Mesendoderm (in vitro differentiated cells): Measurements from ENCODE around the gene WDFY1.

Experiments
- DNase-seq: peaks from one replicate; pipeline ENCODE4 v3.0.0; 2013
- H2AK5ac ChIP-seq: 2 replicates; pipeline ENCODE4 v1.6.1; 2013; ENCODE audit warnings: low read length, inconsistent platforms
- H2BK120ac ChIP-seq: 2 replicates; pipeline ENCODE4 v1.6.1; 2013; ENCODE audit warnings: low read depth, mild to moderate bottlenecking, low read length, moderate library complexity, mixed read lengths
- H2BK15ac ChIP-seq: replicated peaks from 2 replicates; pipeline ENCODE4 v1.6.1; 2013; ENCODE audit warnings: low read depth, mild to moderate bottlenecking, moderate library complexity
- H2BK5ac ChIP-seq: 2 replicates; pipeline ENCODE4 v1.6.1; 2013; ENCODE audit warnings: low read length, inconsistent platforms
- H3K18ac ChIP-seq: 2 replicates; pipeline ENCODE4 v1.6.1; 2013; ENCODE audit warnings: mild to moderate bottlenecking, low read length, mixed read lengths
- H3K23ac ChIP-seq: one replicate; pipeline ENCODE4 v1.6.1; 2013; ENCODE audit warnings: low read length
- H3K27ac ChIP-seq: 2 replicates; pipeline ENCODE4 v1.5.1; 2013; ENCODE audit warnings: low read depth, mild to moderate bottlenecking, inconsistent platforms, low read length, moderate library complexity
- H3K27me3 ChIP-seq: 2 replicates; pipeline ENCODE4 v1.6.1; 2013; ENCODE audit warnings: low read length, control low read depth, mild to moderate bottlenecking, inconsistent platforms; ENCODE audit not compliant: insufficient read depth, poor library complexity
- H3K36me3 ChIP-seq: 2 replicates; pipeline ENCODE4 v1.6.1; 2013; ENCODE audit warnings: low read length, inconsistent platforms; ENCODE audit not compliant: control insufficient read depth, insufficient read depth
- H3K4ac ChIP-seq: one replicate; pipeline ENCODE4 v1.6.1; 2013; ENCODE audit warnings: low read depth, mild to moderate bottlenecking, low read length, moderate library complexity
- H3K4me1 ChIP-seq: 2 replicates; pipeline ENCODE4 v1.6.1; 2013; ENCODE audit warnings: low read depth, low read length, inconsistent platforms; ENCODE audit not compliant: control insufficient read depth
- H3K4me2 ChIP-seq: 2 replicates; pipeline ENCODE4 v1.6.1; 2013; ENCODE audit warnings: low read length
- H3K4me3 ChIP-seq: 2 replicates; pipeline ENCODE4 v1.5.1; 2013; ENCODE audit warnings: mild to moderate bottlenecking, low read length
- H3K56ac ChIP-seq: one replicate; pipeline ENCODE4 v1.6.1; 2013; ENCODE audit warnings: low read length
- H3K79me1 ChIP-seq: 2 replicates; pipeline ENCODE4 v1.6.1; 2013; ENCODE audit warnings: low read length, inconsistent platforms
- H3K79me2 ChIP-seq: 2 replicates; pipeline ENCODE4 v1.6.1; 2013; ENCODE audit warnings: mild to moderate bottlenecking, low read length; ENCODE audit not compliant: control insufficient read depth, insufficient read depth
- H3K9ac ChIP-seq: 2 replicates; pipeline ENCODE4 v1.6.1; 2013; ENCODE audit warnings: low read length, inconsistent platforms
- H4K5ac ChIP-seq: one replicate; pipeline ENCODE4 v1.6.1; 2013; ENCODE audit warnings: low read length
- H4K8ac ChIP-seq: one replicate; pipeline ENCODE4 v1.6.1; 2013; ENCODE audit warnings: low read depth, mild to moderate bottlenecking, control low read depth, low read length, moderate library complexity
- WGBS: extraction: QIAGEN DNeasy Blood & Tissue Kit; methylation state at CpG from one replicate; pipeline ENCODE4 v1.1.7; 2013; ENCODE audit warnings: low lambda C conversion rate, missing lambda C conversion rate; ENCODE audit not compliant: insufficient coverage; ENCODE audit errors: extremely low coverage; 5-methylcytosine and 5-hydroxymethylcytosine counted together

WDFY1 gene

DNA sequence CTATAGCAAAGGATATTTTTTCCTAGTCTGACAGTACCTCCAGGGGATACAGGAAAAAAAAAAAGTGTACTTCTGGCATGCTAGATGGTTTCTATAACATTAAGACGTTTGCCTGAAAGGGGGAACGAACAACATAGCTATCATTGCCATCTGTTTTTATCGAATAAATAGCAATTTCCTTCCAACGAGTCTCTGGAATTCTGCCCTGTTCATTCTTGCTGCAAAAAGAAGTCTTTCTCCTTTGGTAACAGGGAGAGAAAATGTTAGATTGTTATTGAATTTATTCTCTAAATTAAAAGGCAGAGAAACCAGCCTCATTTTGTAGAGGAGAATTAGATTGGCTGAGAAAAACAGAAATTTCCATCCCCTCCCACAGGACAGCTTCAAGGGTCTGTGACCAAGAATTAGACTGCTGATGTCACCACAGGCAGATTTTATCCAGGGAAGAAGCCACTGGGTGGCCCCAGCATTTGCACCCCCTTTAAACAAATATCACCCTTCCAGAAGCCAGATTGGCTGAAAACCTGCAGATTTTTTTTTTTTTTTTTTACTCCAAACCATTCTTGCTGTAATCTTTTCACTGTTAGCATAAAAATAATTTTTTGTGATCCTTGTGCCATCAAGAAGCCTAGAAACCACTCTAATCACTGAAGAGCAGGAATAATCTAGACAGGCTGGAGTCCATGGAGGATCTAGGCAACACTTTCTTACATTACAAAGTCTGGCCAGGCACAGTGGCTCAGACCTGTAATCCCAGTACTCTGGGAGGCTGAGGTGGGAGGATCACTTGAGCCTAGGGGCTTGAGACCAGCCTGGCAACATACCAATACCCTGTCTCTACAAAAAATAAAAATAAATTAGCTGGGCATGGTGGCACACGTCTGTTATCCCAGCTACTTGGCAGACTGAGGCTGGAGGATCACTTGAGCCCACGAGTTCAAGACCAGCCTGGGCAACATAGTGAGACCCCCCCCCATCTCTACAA is 12.0 kb downstream of the WDFY1 start:
- Histone ChIP-seq H3K9ac (no peak overlapping the region), H4K8ac (no peak overlapping the region), H3K79me1 (peaks cover 13% of the 10 kb centered on the region), H3K4ac (no peak overlapping the region), H3K79me2 (peaks cover 37% of the 10 kb centered on the region), H3K36me3 (no peaks in the 10 kb centered on the region), H2BK120ac (no peak overlapping the region), H3K56ac (no peak overlapping the region), H3K23ac (no peak overlapping the region), H3K4me3 (no peak overlapping the region), H2BK5ac (no peak overlapping the region), H3K27me3 (no peaks in the 10 kb centered on the region), H2BK15ac (no peak overlapping the region), H3K4me2 (no peak overlapping the region), H3K18ac (no peak overlapping the region), H3K27ac (no peak overlapping the region), H3K4me1 (peaks cover 6% of the 10 kb centered on the region), H4K5ac (no peak overlapping the region), H2AK5ac (no peak overlapping the region)
- WGBS = no CpG with 5 or more reads among the region's 6 CpGs
- no peak for DNase-seq

DNA sequence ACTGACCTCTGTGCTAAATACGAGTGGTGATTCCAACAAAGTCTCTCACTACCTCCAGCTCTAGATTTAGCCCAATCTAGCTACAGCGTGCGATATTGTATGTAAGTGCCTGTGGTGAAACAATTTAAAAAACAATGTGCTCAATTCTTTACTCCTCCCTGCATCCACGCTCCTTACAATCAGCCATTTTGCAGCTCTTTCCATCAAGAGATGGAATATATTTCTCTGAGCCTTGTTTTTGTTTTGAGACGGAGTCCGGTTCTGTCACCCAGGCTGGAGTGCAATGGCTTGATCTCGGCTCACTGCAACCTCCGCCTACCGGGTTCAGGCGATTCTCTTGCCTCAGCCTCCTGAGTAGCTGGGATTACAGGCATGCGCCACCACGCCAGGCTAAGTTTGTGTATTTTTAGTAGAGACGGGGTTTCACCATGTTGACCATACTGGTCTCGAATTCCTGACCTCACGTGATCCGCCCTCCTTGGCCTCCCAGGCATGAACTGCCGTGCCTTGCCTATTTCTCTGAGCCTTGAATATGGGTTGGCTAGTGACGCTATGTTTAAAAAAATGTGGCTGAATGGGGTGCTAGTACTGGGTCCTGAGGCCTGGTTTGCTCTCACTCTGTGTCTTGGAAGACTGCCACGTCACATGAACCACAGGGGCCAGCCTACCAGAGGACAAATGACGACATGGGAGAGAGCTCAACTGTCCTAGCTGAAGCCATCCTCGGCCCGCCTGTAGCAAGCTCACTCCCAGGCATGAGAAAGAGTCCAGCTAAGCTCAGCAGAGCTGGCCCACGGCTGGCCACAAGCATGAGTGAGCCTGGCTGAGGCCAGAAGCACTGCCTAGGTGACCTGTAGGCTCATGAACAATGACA is 14.8 kb downstream of the WDFY1 start:
- Histone ChIP-seq H3K27ac (no peak overlapping the region), H3K36me3 (no peaks in the 10 kb centered on the region), H2BK120ac (no peak overlapping the region), H2BK15ac (no peak overlapping the region), H4K5ac (no peak overlapping the region), H3K4me1 (no peaks in the 10 kb centered on the region), H3K4me2 (no peak overlapping the region), H3K9ac (no peak overlapping the region), H4K8ac (no peak overlapping the region), H3K18ac (no peak overlapping the region), H2BK5ac (no peak overlapping the region), H3K4ac (no peak overlapping the region), H3K23ac (no peak overlapping the region), H3K4me3 (no peak overlapping the region), H3K56ac (no peak overlapping the region), H2AK5ac (no peak overlapping the region), H3K79me2 (peaks cover 19% of the 10 kb centered on the region), H3K79me1 (peaks cover 10% of the 10 kb centered on the region), H3K27me3 (no peaks in the 10 kb centered on the region)
- no CpG with 5 or more reads among the region's 23 CpGs for WGBS
- DNase-seq = no peak

DNA sequence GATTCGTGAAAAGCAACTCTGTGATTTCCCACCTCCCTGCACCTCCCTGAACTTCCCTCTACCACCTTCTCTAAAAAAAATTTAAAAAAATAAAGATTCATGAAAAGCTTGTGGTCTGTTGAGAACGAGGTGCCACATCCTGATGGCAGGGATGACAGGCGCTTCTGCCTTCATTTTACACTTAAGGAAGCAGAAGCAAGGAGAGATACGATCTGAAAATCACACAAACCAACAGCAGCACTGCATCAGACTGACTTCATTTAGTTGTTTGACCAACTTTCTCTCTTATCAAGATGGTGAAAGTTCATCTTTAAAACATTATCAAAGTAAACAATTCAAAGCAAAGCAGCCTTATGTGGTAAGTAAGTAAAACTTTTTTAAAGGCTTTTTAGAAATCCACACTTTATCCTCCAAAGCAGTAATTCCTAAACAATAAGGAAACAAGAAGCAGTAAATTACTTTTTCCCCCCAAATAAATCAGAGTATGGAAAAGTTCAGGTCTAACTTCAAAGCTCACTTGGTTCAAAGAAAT is 15.5 kb downstream of the WDFY1 start:
- Histone ChIP-seq H3K4me1 (no peaks in the 10 kb centered on the region), H3K18ac (no peak overlapping the region), H4K5ac (no peak overlapping the region), H2BK15ac (no peak overlapping the region), H3K9ac (no peak overlapping the region), H3K23ac (no peak overlapping the region), H3K56ac (no peak overlapping the region), H3K79me1 (peaks cover 10% of the 10 kb centered on the region), H3K4me2 (no peak overlapping the region), H3K27me3 (no peaks in the 10 kb centered on the region), H3K79me2 (peaks cover 14% of the 10 kb centered on the region), H2BK5ac (no peak overlapping the region), H2BK120ac (no peak overlapping the region), H3K4ac (no peak overlapping the region), H3K4me3 (no peak overlapping the region), H4K8ac (no peak overlapping the region), H3K36me3 (no peaks in the 10 kb centered on the region), H2AK5ac (no peak overlapping the region), H3K27ac (no peak overlapping the region)
- WGBS = no CpG with 5 or more reads among the region's 4 CpGs
- no peak for DNase-seq

DNA sequence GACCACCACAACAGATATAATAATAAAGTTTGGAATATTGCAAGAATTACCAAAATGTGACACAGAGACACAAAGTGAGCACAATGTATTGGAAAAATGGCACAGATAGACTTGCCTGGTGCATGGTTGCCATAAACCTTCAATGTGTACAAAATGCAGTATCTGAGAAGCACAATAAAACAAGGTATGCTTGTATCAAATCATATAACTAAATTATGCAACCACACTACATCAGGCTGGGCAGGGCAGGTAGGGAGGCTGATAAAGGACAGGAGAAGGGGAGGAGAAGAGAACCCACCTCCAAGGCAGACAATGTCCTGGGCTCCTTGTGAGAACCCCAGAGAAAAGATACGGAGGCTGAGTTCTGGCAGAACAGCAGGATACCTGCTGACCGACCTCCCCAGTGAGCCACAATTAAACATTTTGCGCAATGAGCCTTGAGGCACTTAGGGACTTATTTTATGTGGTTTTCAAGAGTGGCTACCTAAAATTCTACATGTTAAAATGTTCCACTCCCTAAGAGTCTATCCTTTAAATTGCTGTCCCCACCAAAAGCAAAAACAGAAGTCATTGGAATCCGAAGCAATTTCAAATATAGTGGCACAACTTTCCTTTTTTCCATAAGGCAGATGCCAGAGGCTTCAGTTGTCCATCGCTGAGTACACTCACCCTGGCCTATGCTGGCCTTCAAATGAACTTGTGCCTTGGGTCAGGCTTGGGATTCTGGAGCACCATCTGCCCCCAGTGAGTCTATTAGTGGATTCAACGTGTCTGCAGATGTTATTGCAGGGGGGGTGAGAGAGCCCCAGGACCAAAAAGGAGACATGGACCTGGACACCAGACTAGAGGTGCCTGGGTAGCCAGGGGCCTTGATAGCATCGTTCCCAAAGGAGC is 16.8 kb downstream of the WDFY1 start:
- no CpG with 5 or more reads among the region's 7 CpGs for WGBS
- no peaks in the 10 kb centered on the region for H3K27me3 ChIP-seq
- H3K18ac ChIP-seq = no peak overlapping the region
- no peak overlapping the region for H4K8ac ChIP-seq
- H3K4ac ChIP-seq = no peak overlapping the region
- no peak overlapping the region for H3K27ac ChIP-seq
- H3K4me1 ChIP-seq = no peaks in the 10 kb centered on the region
- no peak overlapping the region for H3K4me3 ChIP-seq
- H2AK5ac ChIP-seq = no peak overlapping the region
- H4K5ac ChIP-seq = no peak overlapping the region
- H3K79me2 ChIP-seq = peaks cover 13% of the 10 kb centered on the region
- H3K4me2 ChIP-seq = no peak overlapping the region
- H2BK120ac ChIP-seq = no peak overlapping the region
- H3K56ac ChIP-seq = no peak overlapping the region
- no peak overlapping the region for H3K23ac ChIP-seq
- no peak overlapping the region for H2BK15ac ChIP-seq
- H3K79me1 ChIP-seq = peaks cover 10% of the 10 kb centered on the region
- H2BK5ac ChIP-seq = no peak overlapping the region
- H3K9ac ChIP-seq = no peak overlapping the region
- H3K36me3 ChIP-seq = no peaks in the 10 kb centered on the region
- no peak for DNase-seq

DNA sequence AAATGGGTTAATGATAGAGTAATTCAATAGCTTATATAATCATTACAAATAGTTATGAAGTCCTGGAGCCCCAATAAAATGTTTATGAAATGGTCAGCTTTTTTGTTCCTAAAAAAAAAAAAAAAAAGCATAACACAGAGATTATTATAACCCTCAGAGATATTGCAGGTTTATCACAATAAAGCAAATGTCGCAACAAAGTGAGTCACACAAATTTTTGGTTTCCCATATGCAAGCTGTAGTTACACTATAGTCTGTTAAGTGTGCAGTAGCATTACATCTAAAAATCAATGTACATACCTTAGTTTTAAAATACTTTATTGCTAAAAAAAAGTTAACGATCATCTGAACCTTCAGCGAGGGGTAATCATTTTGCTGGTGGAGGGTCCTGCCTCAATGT is 20.0 kb downstream of the WDFY1 start:
- Histone ChIP-seq H3K79me2 (peaks cover 23% of the 10 kb centered on the region), H2AK5ac (no peak overlapping the region), H3K18ac (no peak overlapping the region), H2BK15ac (no peak overlapping the region), H3K27ac (no peak overlapping the region), H3K23ac (no peak overlapping the region), H3K36me3 (no peaks in the 10 kb centered on the region), H3K4me2 (no peak overlapping the region), H3K27me3 (no peaks in the 10 kb centered on the region), H3K4me3 (no peak overlapping the region), H2BK5ac (no peak overlapping the region), H3K79me1 (peaks cover 17% of the 10 kb centered on the region), H3K56ac (no peak overlapping the region), H3K4ac (no peak overlapping the region), H4K8ac (no peak overlapping the region), H3K4me1 (no peaks in the 10 kb centered on the region), H2BK120ac (no peak overlapping the region), H3K9ac (no peak overlapping the region), H4K5ac (no peak overlapping the region)
- no peak for DNase-seq
- WGBS = no CpG with 5 or more reads among the region's 3 CpGs
